HEK293T (cell line): ENCODE measurements around the gene HSPB7.

Source experiments
- CTCF ChIA-PET: fragments of 350-600 bp; formaldehyde crosslinking; extraction: SDS; loops from one replicate; lab custom pipeline; 2021; ENCODE audit warnings: antibody characterized with exemption, inconsistent platforms; lab: Yijun Ruan, JAX
- POLR2A ChIA-PET: fragments of 350-600 bp; formaldehyde crosslinking; extraction: SDS; loops from one replicate; lab custom pipeline; 2020; ENCODE audit warnings: antibody characterized with exemption, inconsistent platforms; lab: Yijun Ruan, JAX
- DNase-seq: peaks from one replicate; pipeline ENCODE4 v3.0.0; 2012; ENCODE audit warnings: mixed read lengths; ENCODE audit errors: extremely low spot score
- ARNT ChIP-seq: fragments of 450-650 bp; IDR thresholded peaks from 2 replicates; pipeline ENCODE4 v1.6.1; 2017; ENCODE audit warnings: mild to moderate bottlenecking
- BHLHE40 ChIP-seq: fragments of 450-650 bp; IDR thresholded peaks from 2 replicates; pipeline ENCODE4 v1.6.1; 2016; ENCODE audit warnings: mild to moderate bottlenecking, moderate library complexity, borderline replicate concordance
- CTBP1 ChIP-seq: fragments of 450-650 bp; IDR thresholded peaks from 2 replicates; pipeline ENCODE4 v1.6.1; 2016; ENCODE audit warnings: borderline replicate concordance
- ELF4 ChIP-seq: fragments of 450-650 bp; IDR thresholded peaks from 2 replicates; pipeline ENCODE4 v1.6.1; 2017; ENCODE audit warnings: antibody characterized with exemption
- FOXA1 ChIP-seq: fragments of 450-650 bp; IDR thresholded peaks from 2 replicates; pipeline ENCODE4 v1.6.1; 2016; ENCODE audit warnings: mild to moderate bottlenecking
- FOXK2 ChIP-seq: fragments of 450-650 bp; IDR thresholded peaks from 2 replicates; pipeline ENCODE4 v1.6.1; 2016; ENCODE audit warnings: mild to moderate bottlenecking
- FOXM1 ChIP-seq: fragments of 450-650 bp; IDR thresholded peaks from 2 replicates; pipeline ENCODE4 v1.6.1; 2017; ENCODE audit warnings: mild to moderate bottlenecking, borderline replicate concordance
- HDGF ChIP-seq: fragments of 450-650 bp; IDR thresholded peaks from 2 replicates; pipeline ENCODE4 v1.6.1; 2017; ENCODE audit warnings: antibody characterized with exemption, borderline replicate concordance
- L3MBTL2 ChIP-seq: fragments of 450-650 bp; conservative IDR thresholded peaks from 2 replicates; pipeline ENCODE4 v1.6.1; 2016; ENCODE audit warnings: mild to moderate bottlenecking
- LEF1 ChIP-seq: fragments of 450-650 bp; IDR thresholded peaks from 2 replicates; pipeline ENCODE4 v1.6.1; 2017; ENCODE audit warnings: mild to moderate bottlenecking, borderline replicate concordance
- NFRKB ChIP-seq: fragments of 450-650 bp; IDR thresholded peaks from 2 replicates; pipeline ENCODE4 v1.6.1; 2016; ENCODE audit warnings: mild to moderate bottlenecking, moderate library complexity
- SP1 ChIP-seq: fragments of 450-650 bp; IDR thresholded peaks from 2 replicates; pipeline ENCODE4 v1.6.1; 2017
- SUZ12 ChIP-seq: fragments of 450-650 bp; IDR thresholded peaks from 2 replicates; pipeline ENCODE4 v1.6.1; 2016; ENCODE audit warnings: mild to moderate bottlenecking
- TARDBP ChIP-seq: fragments of 450-650 bp; IDR thresholded peaks from 2 replicates; pipeline ENCODE4 v1.6.1; 2016
- ZNF384 ChIP-seq: fragments of 450-650 bp; IDR thresholded peaks from 2 replicates; pipeline ENCODE4 v1.6.1; 2016
- TF ChIP-seq, protein P1 (sequence below): fragments of 450-650 bp; IDR thresholded peaks from 2 replicates; pipeline ENCODE4 v1.6.1; 2016

The HSPB7 gene

GRCh38 chr1:15997076-15997585, 20.7 kb downstream of the HSPB7 start:
- ChIA-PET CTCF (interaction anchor here (0.5 kb wide), 1 partner anchor 198 kb away, joined by 3 read pairs; no protein-coding TSS in a partner anchor), POLR2A (interaction anchor here (1.0 kb wide), 1 partner anchor 21 kb away, joined by 4 read pairs; the partner anchor contains the start of gene ZBTB17)
- TF ChIP-seq FOXA1 (no peak), NFRKB (no peak), ARNT (no peak), FOXK2 (no peak), BHLHE40 (no peak), CTBP1 (no peak), TARDBP (no peak), L3MBTL2 (no peak), FOXM1 (no peak)
- no peak for DNase-seq

DNA sequence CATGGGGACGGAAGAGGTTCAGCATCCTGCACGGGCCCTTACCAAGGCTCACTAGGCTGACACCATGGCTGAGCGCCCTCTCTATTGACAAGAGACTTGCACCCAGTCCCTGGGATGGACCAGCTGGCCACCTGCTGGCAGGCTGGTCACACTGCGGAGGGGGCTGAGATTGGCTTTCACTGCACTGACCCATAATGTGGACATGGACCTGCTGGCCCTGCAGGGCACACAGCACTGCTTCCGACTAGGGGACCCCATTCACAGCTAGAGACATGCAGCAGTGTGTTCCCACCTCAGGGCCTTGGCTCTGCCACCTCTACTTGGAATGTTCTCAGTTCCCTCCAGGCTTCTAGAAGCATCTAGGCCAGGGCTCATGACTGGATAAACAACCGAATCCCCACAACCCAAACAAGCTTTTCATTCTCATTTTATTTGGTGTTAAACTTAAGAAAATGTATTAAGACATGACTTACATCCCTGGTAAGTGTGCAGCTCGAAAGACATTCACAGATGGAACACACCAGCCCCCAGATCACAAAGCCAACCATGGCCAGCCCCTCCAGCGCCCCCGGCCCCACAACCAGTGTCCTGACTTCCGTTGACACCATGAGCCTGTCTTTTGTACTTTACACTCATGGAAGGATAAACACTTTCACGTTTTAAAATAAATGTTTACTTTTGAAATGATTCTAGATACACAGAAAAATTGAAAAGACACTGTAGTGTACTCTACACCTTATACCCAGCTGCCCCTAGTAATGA, 23.1 kb downstream of the HSPB7 start:
- POLR2A ChIA-PET: interaction anchor here (0.7 to 1.2 kb wide), 2 partner anchors 19 kb away, joined by 3 to 5 read pairs; partner anchors contain the start of gene ZBTB17
- peak; percentile 42 for DNase-seq
- TF ChIP-seq TARDBP: no peak
- TF ChIP-seq CTBP1: no peak
- TF ChIP-seq, protein P1, sequence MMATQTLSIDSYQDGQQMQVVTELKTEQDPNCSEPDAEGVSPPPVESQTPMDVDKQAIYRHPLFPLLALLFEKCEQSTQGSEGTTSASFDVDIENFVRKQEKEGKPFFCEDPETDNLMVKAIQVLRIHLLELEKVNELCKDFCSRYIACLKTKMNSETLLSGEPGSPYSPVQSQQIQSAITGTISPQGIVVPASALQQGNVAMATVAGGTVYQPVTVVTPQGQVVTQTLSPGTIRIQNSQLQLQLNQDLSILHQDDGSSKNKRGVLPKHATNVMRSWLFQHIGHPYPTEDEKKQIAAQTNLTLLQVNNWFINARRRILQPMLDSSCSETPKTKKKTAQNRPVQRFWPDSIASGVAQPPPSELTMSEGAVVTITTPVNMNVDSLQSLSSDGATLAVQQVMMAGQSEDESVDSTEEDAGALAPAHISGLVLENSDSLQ: no peak
- no peak for TF ChIP-seq FOXM1
- no peak for TF ChIP-seq FOXA1
- no peak for TF ChIP-seq ELF4
- TF ChIP-seq LEF1: no peak
- no peak for TF ChIP-seq SP1
- TF ChIP-seq FOXK2: no peak
- TF ChIP-seq NFRKB: no peak
- CTCF ChIA-PET: interaction anchor here (1.0 kb wide), 1 partner anchor 12 kb away, joined by 3 read pairs; no protein-coding TSS in a partner anchor

GRCh38 chr1:15994081-15994480, 23.8 kb downstream of the HSPB7 start:
- CTCF ChIA-PET: interaction anchor here (1.0 kb wide), 1 partner anchor 13 kb away, joined by 3 read pairs; no protein-coding TSS in a partner anchor
- POLR2A ChIA-PET: no interaction called here
- no peak for DNase-seq
- no peak for TF ChIP-seq TARDBP
- no peak for TF ChIP-seq L3MBTL2
- TF ChIP-seq, protein P1: no peak
- no peak for TF ChIP-seq CTBP1
- TF ChIP-seq SUZ12: no peak
- no peak for TF ChIP-seq FOXM1
- no peak for TF ChIP-seq BHLHE40
- no peak for TF ChIP-seq ARNT
- no peak for TF ChIP-seq LEF1

- CTCF ChIA-PET: no interaction called here
- no peak for DNase-seq
- POLR2A ChIA-PET: no interaction called here
- TF ChIP-seq ZNF384: no peak
- TF ChIP-seq ARNT: no peak
- no peak for TF ChIP-seq SP1
- no peak for TF ChIP-seq HDGF
- no peak for TF ChIP-seq LEF1
- no peak for TF ChIP-seq SUZ12
- no peak for TF ChIP-seq L3MBTL2
- no peak for TF ChIP-seq FOXA1
- TF ChIP-seq TARDBP: no peak
- TF ChIP-seq, protein P1: no peak
- no peak for TF ChIP-seq NFRKB
- no peak for TF ChIP-seq ELF4
- no peak for TF ChIP-seq BHLHE40
- TF ChIP-seq FOXM1: no peak
- no peak for TF ChIP-seq CTBP1
- TF ChIP-seq FOXK2: no peak
These were observed 24.2 kb downstream of the HSPB7 start for GRCh38 chr1:15993666-15994065.

DNA sequence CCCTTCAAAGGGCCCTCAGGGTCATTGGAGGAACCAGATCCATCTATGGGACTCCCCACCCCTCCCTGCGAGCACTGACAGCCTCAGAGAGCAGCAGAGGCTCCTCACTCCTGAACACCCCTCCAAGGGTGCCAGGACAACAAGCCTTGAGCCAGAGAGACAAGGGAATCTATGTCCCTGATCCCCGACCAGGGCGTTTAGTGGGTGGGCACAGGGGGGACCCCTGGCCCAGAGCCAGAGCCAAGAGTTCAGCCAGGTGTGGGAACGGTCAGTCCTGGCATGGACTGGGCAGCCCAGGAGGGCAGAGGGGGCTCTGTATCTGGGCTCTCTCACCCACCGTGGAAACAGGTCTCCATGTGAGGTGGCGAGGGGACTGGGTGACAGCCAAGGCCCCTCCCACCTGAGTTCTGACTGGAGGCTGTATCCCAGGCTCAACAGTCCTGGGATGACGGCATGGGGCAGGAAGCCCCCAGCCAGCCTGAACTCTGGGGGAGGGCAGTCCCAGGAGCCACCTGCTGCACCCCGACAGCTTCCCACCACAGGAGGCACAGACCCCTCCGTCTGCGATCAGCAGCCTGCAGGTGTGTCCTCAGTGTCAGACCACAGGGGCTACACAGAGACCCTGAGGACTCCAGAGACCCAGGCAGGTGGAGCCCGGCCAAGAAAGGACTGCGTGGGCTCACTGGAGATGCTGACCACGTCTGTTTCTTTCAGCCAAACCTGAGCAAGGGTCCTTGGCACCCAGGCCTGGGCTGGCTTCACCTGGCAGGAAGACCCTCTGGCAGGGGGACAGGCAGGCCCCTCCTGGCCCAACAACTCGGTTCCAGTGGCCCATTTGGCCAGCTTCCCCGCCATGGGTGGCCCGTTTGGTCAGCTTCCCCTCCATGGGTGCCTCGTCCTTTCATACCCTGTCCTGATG, 25.0 kb downstream of the HSPB7 start:
- DNase-seq: no peak
- ChIA-PET POLR2A (no interaction called here), CTCF (no interaction called here)
- TF ChIP-seq SUZ12 (no peak), FOXK2 (no peak), FOXA1 (no peak)

- no peak for DNase-seq
- TF ChIP-seq ZNF384 (no peak), SUZ12 (no peak), FOXK2 (no peak), CTBP1 (no peak), ARNT (no peak), TARDBP (no peak), FOXM1 (no peak), HDGF (no peak), SP1 (no peak), L3MBTL2 (no peak), BHLHE40 (no peak), FOXA1 (no peak), LEF1 (no peak), NFRKB (no peak), ELF4 (no peak)
- TF ChIP-seq, protein P1: no peak
- CTCF ChIA-PET: no interaction called here
- POLR2A ChIA-PET: no interaction called here
These were observed 25.7 kb downstream of the HSPB7 start for GRCh38 chr1:15992187-15992553.
